ENCODE data around the gene MYCBP2.

DNA sequence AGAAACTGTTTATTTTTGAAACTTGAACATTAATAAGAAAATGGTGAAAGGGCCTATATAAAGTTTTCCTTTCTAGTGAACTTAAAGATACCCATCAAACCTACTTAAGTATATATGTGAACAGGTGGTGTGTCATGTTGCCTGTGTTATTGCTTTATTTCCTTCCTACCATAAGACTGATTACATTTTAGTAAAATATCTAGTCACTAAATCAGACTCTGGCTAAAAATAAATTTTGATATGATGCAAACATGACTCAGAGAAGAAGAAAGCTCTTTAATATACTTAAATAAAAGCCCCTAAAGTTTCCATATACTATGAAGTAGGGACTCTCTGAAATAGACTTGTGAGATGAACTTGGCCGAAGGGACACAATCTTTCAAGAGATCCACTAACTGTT lies 264.8 kb downstream of the MYCBP2 start:
- no peak for TF ChIP-seq POLR2A (IDR thresholded peaks at IDR 0.05)
- TF ChIP-seq, protein P1, sequence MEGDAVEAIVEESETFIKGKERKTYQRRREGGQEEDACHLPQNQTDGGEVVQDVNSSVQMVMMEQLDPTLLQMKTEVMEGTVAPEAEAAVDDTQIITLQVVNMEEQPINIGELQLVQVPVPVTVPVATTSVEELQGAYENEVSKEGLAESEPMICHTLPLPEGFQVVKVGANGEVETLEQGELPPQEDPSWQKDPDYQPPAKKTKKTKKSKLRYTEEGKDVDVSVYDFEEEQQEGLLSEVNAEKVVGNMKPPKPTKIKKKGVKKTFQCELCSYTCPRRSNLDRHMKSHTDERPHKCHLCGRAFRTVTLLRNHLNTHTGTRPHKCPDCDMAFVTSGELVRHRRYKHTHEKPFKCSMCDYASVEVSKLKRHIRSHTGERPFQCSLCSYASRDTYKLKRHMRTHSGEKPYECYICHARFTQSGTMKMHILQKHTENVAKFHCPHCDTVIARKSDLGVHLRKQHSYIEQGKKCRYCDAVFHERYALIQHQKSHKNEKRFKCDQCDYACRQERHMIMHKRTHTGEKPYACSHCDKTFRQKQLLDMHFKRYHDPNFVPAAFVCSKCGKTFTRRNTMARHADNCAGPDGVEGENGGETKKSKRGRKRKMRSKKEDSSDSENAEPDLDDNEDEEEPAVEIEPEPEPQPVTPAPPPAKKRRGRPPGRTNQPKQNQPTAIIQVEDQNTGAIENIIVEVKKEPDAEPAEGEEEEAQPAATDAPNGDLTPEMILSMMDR (IDR thresholded peaks at IDR 0.05): no peak

Measured in tibial nerve (tissue), 3 donors.